ENCODE measurements around the gene ADAMTS4. TPM values are rescaled to one million over a fixed set of nuclear protein-coding genes. Genes with fewer than 3 reads are reported as not detected.
A peak's percentile ranks its signal among the peaks of the same experiment; 100 is the strongest.

ADAMTS4 gene
- total RNA-seq, 4 donors from 2014 or later = 1.3 to 2.6 (median 1.8) TPM

- Histone ChIP-seq H3K27ac (peak overlapping the region; percentile 47 to 86 (median 76)), H3K4me1 (peaks cover 0 to 79% (median 27%) of the 10 kb centered on the region in 3 donors), H3K4me3 (no peak overlapping the region), H3K36me3 (no peaks in the 10 kb centered on the region), H3K9me3 (no peaks in the 10 kb centered on the region), H3K27me3 (no peaks in the 10 kb centered on the region)
- TF ChIP-seq CTCF (IDR thresholded peaks at IDR 0.05) (no peak), POLR2A (IDR thresholded peaks at IDR 0.05) (peak in 1 of 4 donors; percentile 25)
- 5 to 7% methylated on average over 3 of the region's 3 CpGs for WGBS, 2 donors
- intact Hi-C loops (cut with DNase I) = no loop called here
- DNase-seq = peak; percentile 32
Measured at GRCh38 chr1:161185282-161185682, 13.6 kb downstream of the ADAMTS4 start.

- intact Hi-C loops (cut with DNase I) = no loop called here
- H3K36me3 ChIP-seq = no peaks in the 10 kb centered on the region
- DNase-seq = no peak
- H3K27me3 ChIP-seq = no peaks in the 10 kb centered on the region
- H3K9me3 ChIP-seq = no peaks in the 10 kb centered on the region
- H3K4me1 ChIP-seq = peaks cover 0 to 95% (median 38%) of the 10 kb centered on the region in 3 donors
- no peak for TF ChIP-seq POLR2A (IDR thresholded peaks at IDR 0.05)
- no peak for TF ChIP-seq CTCF (IDR thresholded peaks at IDR 0.05)
- H3K27ac ChIP-seq = peak overlapping the region; percentile 51 to 73 (median 62)
- H3K4me3 ChIP-seq = no peak overlapping the region
- 75 to 80% methylated on average over 1 of the region's 1 CpG for WGBS, 2 donors
Measured at GRCh38 chr1:161182214-161182613, 16.6 kb downstream of the ADAMTS4 start.

- Histone ChIP-seq H3K9me3 (no peaks in the 10 kb centered on the region), H3K27me3 (no peaks in the 10 kb centered on the region), H3K36me3 (peaks cover 0 to 3% (median 0%) of the 10 kb centered on the region in 3 donors), H3K4me3 (no peak overlapping the region), H3K4me1 (peaks cover 12 to 93% (median 37%) of the 10 kb centered on the region in 3 donors), H3K27ac (peak overlapping the region in 1 of 4 donors; percentile 94)
- TF ChIP-seq CTCF (IDR thresholded peaks at IDR 0.05) = peak in 3 of 6 experiments; percentile 16 to 40 (median 20)
- no peak for TF ChIP-seq POLR2A (IDR thresholded peaks at IDR 0.05)
- no peak for DNase-seq
- intact Hi-C loops (cut with DNase I) = no loop called here
- WGBS, 2 donors = 52 to 58% methylated on average over 1 of the region's 1 CpG
Measured at GRCh38 chr1:161180639-161181038, 18.2 kb downstream of the ADAMTS4 start.

- 55 to 75% methylated on average over 3 of the region's 3 CpGs for whole genome bisulfite sequencing, 2 donors
Measured at GRCh38 chr1:161179698-161180097, 19.2 kb downstream of the ADAMTS4 start.

GRCh38 chr1:161177936-161178244 lies 21.0 kb downstream of the ADAMTS4 start:
- Histone ChIP-seq H3K4me1 (peaks cover 12 to 89% (median 37%) of the 10 kb centered on the region in 3 donors), H3K27ac (peak overlapping the region; percentile 84 to 95 (median 94)), H3K27me3 (no peaks in the 10 kb centered on the region), H3K4me3 (peak overlapping the region; percentile 47 to 94 (median 80)), H3K36me3 (peaks cover 0 to 31% (median 14%) of the 10 kb centered on the region in 3 donors), H3K9me3 (no peaks in the 10 kb centered on the region)
- TF ChIP-seq POLR2A (IDR thresholded peaks at IDR 0.05) (no peak), CTCF (IDR thresholded peaks at IDR 0.05) (no peak)
- DNase-seq = no peak
- WGBS, 2 donors = 50 to 61% methylated on average over 9 of the region's 9 CpGs
- intact Hi-C loops (cut with DNase I) = no loop called here

More at GRCh38 chr1:161179698-161180097, 19.2 kb downstream of the ADAMTS4 start:
- H3K9me3 ChIP-seq = no peaks in the 10 kb centered on the region
- DNase-seq = no peak
- TF ChIP-seq POLR2A (IDR thresholded peaks at IDR 0.05) (no peak), CTCF (IDR thresholded peaks at IDR 0.05) (no peak)
- intact Hi-C loops (cut with DNase I) = no loop called here
- H3K4me3 ChIP-seq = no peak overlapping the region
- peaks cover 0 to 13% (median 0%) of the 10 kb centered on the region in 3 donors for H3K36me3 ChIP-seq
- no peaks in the 10 kb centered on the region for H3K27me3 ChIP-seq
- peaks cover 12 to 93% (median 38%) of the 10 kb centered on the region in 3 donors for H3K4me1 ChIP-seq
- peak overlapping the region in 3 of 4 donors; percentile 52 to 94 (median 74) for H3K27ac ChIP-seq
